Coronary artery (tissue), 2 donors: ENCODE data around the gene HIPK4.

Source experiments
- DNase-seq: peaks from one replicate; pipeline ENCODE4 v3.0.0-alpha.2; 2017; ENCODE audit warnings: low spot score
- H3K27ac ChIP-seq, 2 donors: fragments of 200-600 bp; sonication (generic); one replicate each; pipeline ENCODE4 v1.5.1; 2016 to 2019
- H3K4me3 ChIP-seq: fragments of 200-600 bp; sonication (generic); 2 replicates; pipeline ENCODE4 v1.5.1; 2016; ENCODE audit warnings: mild to moderate bottlenecking, moderate library complexity
- TF ChIP-seq, protein P1 (sequence below): fragments of 200-600 bp; sonication (generic); IDR thresholded peaks from one replicate; pipeline ENCODE4 v1.5.1; 2019; ENCODE audit warnings: antibody characterized with exemption

The HIPK4 gene

DNA sequence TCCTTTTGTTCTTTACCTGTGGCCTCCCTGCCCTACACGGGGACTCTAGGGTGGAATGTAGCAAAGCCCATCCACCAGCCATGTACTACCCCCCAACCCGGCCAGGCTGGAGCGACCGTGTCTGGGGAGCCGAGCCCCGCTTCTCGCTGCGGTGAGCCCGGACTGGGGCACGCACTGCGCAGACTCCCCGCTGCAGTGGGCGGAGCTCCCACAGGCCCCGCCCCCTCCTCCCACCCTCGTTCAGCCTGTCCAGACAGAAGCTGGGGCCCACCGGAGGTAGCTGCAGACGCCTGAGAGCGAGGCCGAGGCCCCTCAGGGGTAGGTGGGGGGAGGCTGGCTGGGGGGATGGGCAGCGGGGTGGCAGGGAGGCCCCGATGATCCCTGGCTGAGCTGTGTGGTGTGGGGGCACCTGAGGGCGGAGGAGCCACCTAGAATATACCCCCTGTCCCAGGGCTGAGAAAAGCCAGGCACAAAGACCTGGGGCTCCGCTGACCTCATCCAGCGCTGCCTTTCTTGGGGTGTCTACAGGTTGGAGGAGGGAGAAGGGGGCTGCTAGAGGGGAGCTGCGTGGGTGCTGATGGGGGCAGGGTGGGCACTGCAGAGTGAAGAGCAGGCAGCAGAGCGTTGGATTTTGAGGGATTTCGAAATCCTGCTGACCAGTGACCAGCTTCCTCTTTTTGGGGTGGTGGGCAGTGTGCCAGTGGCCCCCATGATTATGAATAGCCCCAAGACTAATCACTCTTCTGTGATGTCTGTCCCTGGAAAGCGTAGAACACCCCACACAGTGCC lies 24.2 kb downstream of the HIPK4 start:
- H3K4me3 ChIP-seq, result peak overlapping the region; percentile 58
- no peak for DNase-seq
- peak overlapping the region in 1 of 2 donors; percentile 60 for H3K27ac ChIP-seq
- TF ChIP-seq, protein P1, sequence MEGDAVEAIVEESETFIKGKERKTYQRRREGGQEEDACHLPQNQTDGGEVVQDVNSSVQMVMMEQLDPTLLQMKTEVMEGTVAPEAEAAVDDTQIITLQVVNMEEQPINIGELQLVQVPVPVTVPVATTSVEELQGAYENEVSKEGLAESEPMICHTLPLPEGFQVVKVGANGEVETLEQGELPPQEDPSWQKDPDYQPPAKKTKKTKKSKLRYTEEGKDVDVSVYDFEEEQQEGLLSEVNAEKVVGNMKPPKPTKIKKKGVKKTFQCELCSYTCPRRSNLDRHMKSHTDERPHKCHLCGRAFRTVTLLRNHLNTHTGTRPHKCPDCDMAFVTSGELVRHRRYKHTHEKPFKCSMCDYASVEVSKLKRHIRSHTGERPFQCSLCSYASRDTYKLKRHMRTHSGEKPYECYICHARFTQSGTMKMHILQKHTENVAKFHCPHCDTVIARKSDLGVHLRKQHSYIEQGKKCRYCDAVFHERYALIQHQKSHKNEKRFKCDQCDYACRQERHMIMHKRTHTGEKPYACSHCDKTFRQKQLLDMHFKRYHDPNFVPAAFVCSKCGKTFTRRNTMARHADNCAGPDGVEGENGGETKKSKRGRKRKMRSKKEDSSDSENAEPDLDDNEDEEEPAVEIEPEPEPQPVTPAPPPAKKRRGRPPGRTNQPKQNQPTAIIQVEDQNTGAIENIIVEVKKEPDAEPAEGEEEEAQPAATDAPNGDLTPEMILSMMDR, result no peak

DNA sequence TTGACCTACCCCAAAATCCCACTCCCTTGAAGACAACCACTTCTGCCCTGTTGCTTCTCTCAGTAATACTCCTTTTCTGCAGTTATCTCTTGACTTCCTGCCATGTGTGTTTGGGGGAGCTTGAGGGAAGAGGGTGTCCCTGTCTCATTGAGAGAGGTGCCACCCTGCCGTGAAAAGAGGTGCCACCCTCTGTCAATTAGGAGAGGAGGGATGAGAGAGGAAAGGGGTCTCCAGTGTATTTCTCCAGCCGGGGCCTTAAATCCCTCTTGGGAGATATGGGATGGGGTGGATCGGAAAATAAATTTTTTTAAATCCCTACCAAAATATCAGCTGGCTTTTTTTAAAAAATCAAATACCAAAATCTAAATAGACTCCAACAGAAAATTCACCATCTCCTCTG lies 25.0 kb downstream of the HIPK4 start:
- H3K27ac ChIP-seq, result no peak overlapping the region
- TF ChIP-seq, protein P1, result no peak
- DNase-seq, result no peak
- no peak overlapping the region for H3K4me3 ChIP-seq

GRCh38 chr19:40363069-40363468 lies 26.9 kb downstream of the HIPK4 start:
- TF ChIP-seq, protein P1, result no peak
- Histone ChIP-seq H3K4me3 (no peak overlapping the region), H3K27ac (no peak overlapping the region)
- no peak for DNase-seq

DNA sequence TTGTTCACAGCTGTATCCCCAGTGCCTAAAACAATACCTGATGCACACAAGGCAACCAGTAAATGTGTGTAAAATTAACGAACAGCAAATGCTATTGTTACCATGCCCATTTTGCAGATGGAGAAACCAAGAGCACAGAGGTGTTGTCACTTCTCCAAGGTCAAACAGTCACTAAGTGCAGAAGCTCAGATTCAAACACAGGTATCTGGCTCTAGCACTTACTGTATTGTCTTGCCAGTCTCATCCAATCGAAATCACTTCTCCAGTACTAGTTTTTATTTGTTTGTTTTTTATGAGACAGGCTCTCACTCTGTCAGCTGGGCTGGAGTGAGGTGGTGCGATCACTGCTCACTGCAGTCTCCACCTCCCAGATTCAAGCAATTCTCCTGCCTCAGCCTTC lies 27.8 kb downstream of the HIPK4 start:
- no peak for DNase-seq
- Histone ChIP-seq H3K4me3 (no peak overlapping the region), H3K27ac (no peak overlapping the region)
- TF ChIP-seq, protein P1, result no peak

DNA sequence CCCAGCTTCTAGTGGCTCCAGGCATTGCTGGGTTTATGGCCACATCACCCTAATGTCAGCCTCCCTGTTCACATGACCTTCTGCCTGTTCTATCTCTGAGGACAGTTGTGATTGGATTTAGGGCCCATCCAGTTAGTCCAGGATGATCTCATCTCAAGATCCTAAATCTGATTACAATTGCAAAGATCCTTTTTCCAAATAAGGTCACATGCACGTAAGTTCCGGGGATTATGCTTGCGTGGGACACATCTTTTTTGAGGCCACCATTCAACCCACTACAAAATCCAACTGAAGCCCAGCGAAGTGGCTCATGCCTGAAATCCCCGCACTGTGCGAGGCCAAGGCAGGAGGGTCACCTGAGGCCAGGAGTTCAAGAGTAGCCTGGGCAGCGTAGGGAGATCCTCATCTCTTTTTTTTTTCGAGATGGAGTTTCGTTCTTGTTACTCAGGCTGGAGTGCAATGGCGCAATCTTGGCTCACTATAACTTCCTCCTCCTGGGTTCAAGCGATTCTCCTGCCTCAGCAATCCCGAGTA lies 29.2 kb downstream of the HIPK4 start:
- DNase-seq, result no peak
- TF ChIP-seq, protein P1, result no peak
- Histone ChIP-seq H3K27ac (peak overlapping the region in 1 of 2 donors; percentile 45), H3K4me3 (no peak overlapping the region)

GRCh38 chr19:40360020-40360707 lies 29.8 kb downstream of the HIPK4 start:
- Histone ChIP-seq H3K27ac (peak overlapping the region in 1 of 2 donors; percentile 45), H3K4me3 (no peak overlapping the region)
- no peak for DNase-seq
- TF ChIP-seq, protein P1, result no peak
